ENCODE measurements around the gene ZNF264.

- no peak for TF ChIP-seq EP300 (IDR thresholded peaks at IDR 0.05)
- no peak for TF ChIP-seq POLR2A (IDR thresholded peaks at IDR 0.05)
- TF ChIP-seq CTCF (IDR thresholded peaks at IDR 0.05) = no peak
These were observed 49.9 kb downstream of the ZNF264 start for GRCh38 chr19:57241176-57241575.

All from stomach (tissue), 4 donors.